Transverse colon (tissue), 4 donors: ENCODE measurements around the gene CALB2. TPM values are rescaled to one million over a fixed set of nuclear protein-coding genes. Genes with fewer than 3 reads are reported as not detected.

Source experiments
- DNase-seq: peaks from one replicate; pipeline ENCODE4 v3.0.0-alpha.2; 2019
- H3K27ac ChIP-seq, 4 donors: fragments of 200-600 bp; sonication (generic); 2 replicates each; pipeline ENCODE4 v1.5.1; 2016 to 2018; ENCODE audit warnings: inconsistent platforms in 4 of 4
- H3K27me3 ChIP-seq: fragments of 200-600 bp; sonication (generic); 2 replicates; pipeline ENCODE4 v1.5.1; 2017; ENCODE audit warnings: inconsistent platforms
- H3K36me3 ChIP-seq, 4 donors: fragments of 200-600 bp; sonication (generic); 2 replicates each; pipeline ENCODE4 v1.5.1; 2017 to 2019; ENCODE audit warnings: inconsistent platforms in 4 of 4
- H3K4me1 ChIP-seq, 4 donors: fragments of 200-600 bp; sonication (generic); 2 replicates each; pipeline ENCODE4 v1.5.1; 2017 to 2020; ENCODE audit warnings: inconsistent platforms in 4 of 4
- H3K4me3 ChIP-seq, 4 donors: fragments of 200-600 bp; sonication (generic); 1 replicate in 1 of 4; 2 replicates in 3 of 4; pipeline versions ENCODE4 v1.5.1 to v1.6.1; 2017 to 2019; ENCODE audit warnings: inconsistent platforms in 4 of 4
- H3K9me3 ChIP-seq, 2 donors: fragments of 200-600 bp; sonication (generic); 2 replicates each; pipeline ENCODE4 v1.5.1; 2017 to 2019; ENCODE audit warnings: inconsistent platforms in 2 of 2
- EP300 ChIP-seq: sonication (generic); formaldehyde crosslinking; IDR thresholded peaks from one replicate; pipeline ENCODE4 v1.6.1; 2017; ENCODE audit warnings: antibody characterized with exemption, low read depth
- POLR2A ChIP-seq: fragments of 450-650 bp; IDR thresholded peaks from one replicate; pipeline ENCODE4 v1.6.1; 2016; ENCODE audit warnings: antibody characterized with exemption, mild to moderate bottlenecking, moderate library complexity
- POLR2AphosphoS5 ChIP-seq, 3 donors: sonication (generic); formaldehyde crosslinking; IDR thresholded peaks; one replicate each; pipeline ENCODE4 v1.6.1; 2016; ENCODE audit warnings: antibody characterized with exemption in 3 of 3
- WGBS, 2 donors: methylation state at CpG; one replicate each; pipeline ENCODE4 v1.1.5; 2018; ENCODE audit warnings: low coverage in 1 of 2; 5-methylcytosine and 5-hydroxymethylcytosine counted together
- in situ Hi-C, 4 donors: fragments of 200-750 bp; cut with MboI; loops; one replicate each; pipeline versions ENCODE4 v1.15.0 to v1.15.1; 2017; ENCODE audit warnings: low sequenced_read_pairs in 3 of 4, low pct_ligation_motif_present in 1 of 4, low pct_unique_long_range_greater_than_20kb in 1 of 4
- intact Hi-C: fragments of 100-400 bp; cut with DNase I; formaldehyde crosslinking; loops from one replicate; pipeline ENCODE4 v1.15.1; 2023; ENCODE audit warnings: low total_unique reads
- total RNA-seq, 4 donors: library from RNA; depleted of rRNA; stranded (reverse); fragments of >200 nt; gene quantifications; one replicate each; pipeline ENCODE4 v1.1.0, GENCODE V29; 2016
- TF ChIP-seq, protein P1 (sequence below), 5 experiments: fragments of 200-600 bp in 3 of 5; fragments of 450-650 bp in 2 of 5; sonication (generic) in 3 of 5; IDR thresholded peaks; 1 replicate in 2 of 5; 2 replicates in 3 of 5; pipeline ENCODE4 v1.5.1; 2016 to 2017; ENCODE audit warnings: antibody characterized with exemption in 5 of 5, inconsistent platforms in 3 of 5, mild to moderate bottlenecking in 2 of 5, moderate library complexity in 1 of 5

The CALB2 gene
- total RNA-seq, 4 donors from 2014 or later: 2.0 to 4.0 (median 4.0) TPM; not detected in 1

DNA sequence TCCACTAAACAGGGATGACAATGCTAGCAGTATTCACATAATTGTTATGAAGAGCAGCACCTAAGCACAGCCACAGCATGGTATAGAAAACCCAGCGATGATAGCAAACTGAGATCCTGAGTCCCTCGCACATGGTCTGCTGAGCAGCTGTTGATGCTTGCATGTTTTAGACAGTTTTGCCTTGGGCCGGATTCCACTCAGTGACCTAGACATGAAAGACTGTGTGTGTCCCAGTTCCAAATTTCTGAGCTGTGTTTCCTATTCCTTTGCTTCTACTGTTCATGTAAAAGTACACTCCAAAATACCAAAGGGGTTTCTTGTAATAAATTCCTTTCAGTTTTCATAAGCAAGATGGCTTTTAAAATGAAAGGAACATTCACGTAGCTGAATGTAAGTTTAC lies 38.5 kb upstream of the CALB2 start:
- in situ Hi-C loops: loop anchor here in 2 of 4 donors (10.0 to 25.0 kb wide), 2 partner anchors 105 to 108 kb away; no protein-coding TSS in a partner anchor
- H3K36me3 ChIP-seq: no peaks in the 10 kb centered on the region
- WGBS, 2 donors: 62 to 73% methylated on average over 2 to 4 of the region's 4 CpGs

DNA sequence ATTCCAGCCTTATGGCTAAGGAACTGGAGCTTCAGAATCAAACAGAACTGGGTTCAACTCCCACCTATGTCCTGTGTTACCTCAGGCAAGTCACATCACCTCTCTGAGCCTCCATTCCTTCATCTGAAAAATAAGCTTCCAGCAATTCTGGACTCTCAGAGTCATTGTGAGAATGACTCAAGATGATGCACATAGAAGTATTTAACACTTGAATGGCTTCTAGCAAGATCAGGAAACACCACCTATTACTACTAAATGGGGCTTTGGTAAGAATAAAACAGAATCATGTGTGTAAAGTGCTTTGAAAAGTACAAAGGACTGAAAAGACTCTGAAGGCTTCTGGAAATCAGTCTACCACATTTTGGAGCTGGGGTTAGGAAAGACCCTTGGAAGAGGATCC lies 30.8 kb upstream of the CALB2 start:
- intact Hi-C loops: no loop called here
- in situ Hi-C loops: no loop called here
- TF ChIP-seq POLR2AphosphoS5 (IDR thresholded peaks at IDR 0.05) (no peak), POLR2A (no peak), EP300 (no peak)
- TF ChIP-seq, protein P1, sequence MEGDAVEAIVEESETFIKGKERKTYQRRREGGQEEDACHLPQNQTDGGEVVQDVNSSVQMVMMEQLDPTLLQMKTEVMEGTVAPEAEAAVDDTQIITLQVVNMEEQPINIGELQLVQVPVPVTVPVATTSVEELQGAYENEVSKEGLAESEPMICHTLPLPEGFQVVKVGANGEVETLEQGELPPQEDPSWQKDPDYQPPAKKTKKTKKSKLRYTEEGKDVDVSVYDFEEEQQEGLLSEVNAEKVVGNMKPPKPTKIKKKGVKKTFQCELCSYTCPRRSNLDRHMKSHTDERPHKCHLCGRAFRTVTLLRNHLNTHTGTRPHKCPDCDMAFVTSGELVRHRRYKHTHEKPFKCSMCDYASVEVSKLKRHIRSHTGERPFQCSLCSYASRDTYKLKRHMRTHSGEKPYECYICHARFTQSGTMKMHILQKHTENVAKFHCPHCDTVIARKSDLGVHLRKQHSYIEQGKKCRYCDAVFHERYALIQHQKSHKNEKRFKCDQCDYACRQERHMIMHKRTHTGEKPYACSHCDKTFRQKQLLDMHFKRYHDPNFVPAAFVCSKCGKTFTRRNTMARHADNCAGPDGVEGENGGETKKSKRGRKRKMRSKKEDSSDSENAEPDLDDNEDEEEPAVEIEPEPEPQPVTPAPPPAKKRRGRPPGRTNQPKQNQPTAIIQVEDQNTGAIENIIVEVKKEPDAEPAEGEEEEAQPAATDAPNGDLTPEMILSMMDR (IDR thresholded peaks at IDR 0.05): no peak
- Histone ChIP-seq H3K36me3 (no peaks in the 10 kb centered on the region), H3K4me1 (no peaks in the 10 kb centered on the region), H3K27ac (no peak overlapping the region), H3K4me3 (no peak overlapping the region), H3K27me3 (no peaks in the 10 kb centered on the region), H3K9me3 (no peaks in the 10 kb centered on the region)
- no peak for DNase-seq

More for the DNA sequence above, 38.5 kb upstream of the CALB2 start:
- intact Hi-C loops: no loop called here
- Histone ChIP-seq H3K4me3 (no peak overlapping the region), H3K4me1 (no peaks in the 10 kb centered on the region), H3K9me3 (no peaks in the 10 kb centered on the region), H3K27ac (no peak overlapping the region), H3K27me3 (no peaks in the 10 kb centered on the region)
- TF ChIP-seq POLR2A (no peak), POLR2AphosphoS5 (IDR thresholded peaks at IDR 0.05) (no peak)
- no peak for DNase-seq

DNA sequence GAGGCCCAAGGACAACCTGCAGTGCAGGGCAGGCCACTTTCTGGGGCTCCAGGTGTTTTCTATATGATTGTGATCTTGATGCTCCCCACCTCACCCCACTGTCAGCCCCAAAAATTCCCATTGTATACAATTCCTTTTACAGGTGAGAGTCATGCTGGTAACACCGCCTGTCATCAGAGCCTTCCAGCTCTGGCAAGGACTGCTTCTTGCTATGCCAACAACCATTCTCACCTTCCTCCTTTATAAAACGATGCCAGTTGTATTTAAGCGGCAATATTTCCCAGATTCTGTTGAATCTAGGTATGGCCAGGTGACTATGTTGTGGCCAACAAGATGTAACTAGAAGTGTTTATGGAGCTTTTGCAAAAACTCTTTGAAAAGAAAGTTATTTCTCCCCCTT lies 30.4 kb upstream of the CALB2 start:
- no peak overlapping the region for H3K4me3 ChIP-seq
- WGBS, 2 donors: 89% methylated on average over 3 of the region's 3 CpGs; no CpG with 5 or more reads in 1 of the 2 donors

DNA sequence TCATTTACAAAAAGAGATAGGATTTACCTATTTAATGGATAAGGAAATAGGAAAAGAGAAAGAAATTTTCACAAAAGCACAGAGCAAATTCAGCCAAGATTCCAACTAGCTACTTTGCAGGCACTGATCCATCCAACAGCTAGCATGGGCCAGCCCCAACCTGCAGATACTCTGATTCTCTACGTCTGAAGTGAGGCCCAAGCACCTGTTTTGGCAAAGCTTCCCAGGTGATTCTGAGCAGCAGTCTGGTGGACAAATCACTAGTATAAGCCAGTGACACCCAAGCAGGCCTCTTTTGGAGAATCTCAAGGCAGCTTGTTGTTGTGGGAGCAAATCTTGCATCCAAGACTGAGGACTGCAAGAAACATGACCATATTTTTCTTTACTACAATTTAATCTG lies 20.9 kb upstream of the CALB2 start:
- intact Hi-C loops: no loop called here
- Histone ChIP-seq H3K4me1 (no peaks in the 10 kb centered on the region), H3K4me3 (no peak overlapping the region), H3K27me3 (no peaks in the 10 kb centered on the region), H3K36me3 (no peaks in the 10 kb centered on the region), H3K27ac (no peak overlapping the region), H3K9me3 (no peaks in the 10 kb centered on the region)
- no peak for DNase-seq
- WGBS, 2 donors: 55% methylated on average over 1 of the region's 1 CpG; no CpG with 5 or more reads in 1 of the 2 donors
- in situ Hi-C loops: no loop called here
- TF ChIP-seq POLR2AphosphoS5 (IDR thresholded peaks at IDR 0.05): no peak
- TF ChIP-seq POLR2A: no peak
- TF ChIP-seq, protein P1 (IDR thresholded peaks at IDR 0.05): no peak
- no peak for TF ChIP-seq EP300

More for the DNA sequence above, 30.4 kb upstream of the CALB2 start:
- in situ Hi-C loops (no loop called here), intact Hi-C loops (no loop called here)
- H3K4me1 ChIP-seq: no peaks in the 10 kb centered on the region
- no peak overlapping the region for H3K27ac ChIP-seq
- no peak for DNase-seq
- H3K36me3 ChIP-seq: no peaks in the 10 kb centered on the region
- H3K27me3 ChIP-seq: no peaks in the 10 kb centered on the region
- TF ChIP-seq, protein P1 (IDR thresholded peaks at IDR 0.05): no peak
- no peaks in the 10 kb centered on the region for H3K9me3 ChIP-seq

DNA sequence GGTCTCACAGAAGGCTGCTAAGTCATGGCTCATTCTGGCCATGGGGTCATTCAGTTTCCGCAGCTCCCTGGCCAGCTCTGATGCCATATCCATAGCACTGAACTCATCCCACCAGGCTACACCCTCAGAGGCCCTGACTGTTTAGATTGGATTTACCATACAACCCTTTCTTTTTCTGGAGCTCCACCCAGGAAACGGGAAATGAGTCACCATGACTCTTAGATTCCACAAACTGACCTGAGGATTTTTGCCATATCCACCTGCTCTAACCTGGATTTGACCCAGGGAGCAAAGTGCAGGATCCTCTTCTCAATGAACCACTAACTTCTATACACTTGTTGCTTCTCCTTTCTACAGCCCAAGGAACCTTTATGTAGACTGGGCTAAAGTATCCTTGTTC lies 20.3 kb upstream of the CALB2 start:
- H3K9me3 ChIP-seq: no peaks in the 10 kb centered on the region
- intact Hi-C loops (no loop called here), in situ Hi-C loops (no loop called here)
- no peaks in the 10 kb centered on the region for H3K27me3 ChIP-seq
- H3K36me3 ChIP-seq: no peaks in the 10 kb centered on the region
- DNase-seq: no peak
- no peak overlapping the region for H3K27ac ChIP-seq
- 43% methylated on average over 2 of the region's 2 CpGs; no CpG with 5 or more reads in 1 of the 2 donors for WGBS, 2 donors
- no peak for TF ChIP-seq EP300
- no peak for TF ChIP-seq POLR2A
- TF ChIP-seq, protein P1 (IDR thresholded peaks at IDR 0.05): no peak
- no peak for TF ChIP-seq POLR2AphosphoS5 (IDR thresholded peaks at IDR 0.05)
- H3K4me3 ChIP-seq: no peak overlapping the region
- no peaks in the 10 kb centered on the region for H3K4me1 ChIP-seq
